Lower leg skin (tissue), 4 donors: ENCODE results near the gene NEURL1. TPM values are rescaled to one million over a fixed set of nuclear protein-coding genes. Genes with fewer than 3 reads are reported as not detected.
"Not testable (repeated sequence)": the region's sequence is repeated elsewhere in the genome, so short reads cannot be mapped to it uniquely, and the experiment has no call there.

Experiments used
- DNase-seq, 2 donors: peaks; one replicate each; pipeline ENCODE4 v3.0.0-alpha.2; 2019; ENCODE audit warnings: low spot score in 2 of 2
- H3K4me3 ChIP-seq: fragments of 200-600 bp; sonication (generic); 2 replicates; pipeline ENCODE4 v1.5.1; 2017; ENCODE audit warnings: mild to moderate bottlenecking, low read depth; ENCODE audit not compliant: poor library complexity, severe bottlenecking
- POLR2A ChIP-seq, 2 donors: fragments of 450-650 bp; IDR thresholded peaks; one replicate each; pipeline ENCODE4 v1.6.1; 2016 to 2017; ENCODE audit warnings: antibody characterized with exemption in 2 of 2, mild to moderate bottlenecking in 1 of 2, moderate library complexity in 1 of 2
- WGBS, 2 donors: methylation state at CpG; one replicate each; pipeline ENCODE4 v1.1.5; 2018; 5-methylcytosine and 5-hydroxymethylcytosine counted together
- intact Hi-C: fragments of 100-400 bp; cut with DNase I; formaldehyde crosslinking; loops from one replicate; pipeline ENCODE4 v1.15.0; 2023; ENCODE audit warnings: low total_unique reads
- total RNA-seq, 4 donors: library from RNA; depleted of rRNA; stranded (reverse); fragments of >200 nt; gene quantifications; one replicate each; pipeline ENCODE4 v1.1.0, GENCODE V29; 2016
- TF ChIP-seq, protein P1 (sequence below), 3 donors: fragments of 450-650 bp; IDR thresholded peaks; one replicate each; pipeline ENCODE4 v1.5.1; 2016; ENCODE audit warnings: antibody characterized with exemption in 3 of 3, mild to moderate bottlenecking in 3 of 3, moderate library complexity in 2 of 3

The NEURL1 gene
- total RNA-seq, 4 donors from 2014 or later: 0.13 to 0.23 (median 0.22) TPM; not detected in 1

- WGBS, 2 donors: 62 to 66% methylated on average over 12 of the region's 12 CpGs
- TF ChIP-seq, protein P1, sequence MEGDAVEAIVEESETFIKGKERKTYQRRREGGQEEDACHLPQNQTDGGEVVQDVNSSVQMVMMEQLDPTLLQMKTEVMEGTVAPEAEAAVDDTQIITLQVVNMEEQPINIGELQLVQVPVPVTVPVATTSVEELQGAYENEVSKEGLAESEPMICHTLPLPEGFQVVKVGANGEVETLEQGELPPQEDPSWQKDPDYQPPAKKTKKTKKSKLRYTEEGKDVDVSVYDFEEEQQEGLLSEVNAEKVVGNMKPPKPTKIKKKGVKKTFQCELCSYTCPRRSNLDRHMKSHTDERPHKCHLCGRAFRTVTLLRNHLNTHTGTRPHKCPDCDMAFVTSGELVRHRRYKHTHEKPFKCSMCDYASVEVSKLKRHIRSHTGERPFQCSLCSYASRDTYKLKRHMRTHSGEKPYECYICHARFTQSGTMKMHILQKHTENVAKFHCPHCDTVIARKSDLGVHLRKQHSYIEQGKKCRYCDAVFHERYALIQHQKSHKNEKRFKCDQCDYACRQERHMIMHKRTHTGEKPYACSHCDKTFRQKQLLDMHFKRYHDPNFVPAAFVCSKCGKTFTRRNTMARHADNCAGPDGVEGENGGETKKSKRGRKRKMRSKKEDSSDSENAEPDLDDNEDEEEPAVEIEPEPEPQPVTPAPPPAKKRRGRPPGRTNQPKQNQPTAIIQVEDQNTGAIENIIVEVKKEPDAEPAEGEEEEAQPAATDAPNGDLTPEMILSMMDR (IDR thresholded peaks at IDR 0.05): peak in 1 of 3 donors; percentile 46
- no peak for TF ChIP-seq POLR2A (IDR thresholded peaks at IDR 0.05)
- intact Hi-C loops: loop anchor here (10.0 kb wide), 1 partner anchor 259 kb away; no protein-coding TSS in a partner anchor
- peak in 1 of 2 donors; percentile 43 for DNase-seq
- no peak overlapping the region for H3K4me3 ChIP-seq
Measured at GRCh38 chr10:103605359-103606096, 112.0 kb downstream of the NEURL1 start.

DNA sequence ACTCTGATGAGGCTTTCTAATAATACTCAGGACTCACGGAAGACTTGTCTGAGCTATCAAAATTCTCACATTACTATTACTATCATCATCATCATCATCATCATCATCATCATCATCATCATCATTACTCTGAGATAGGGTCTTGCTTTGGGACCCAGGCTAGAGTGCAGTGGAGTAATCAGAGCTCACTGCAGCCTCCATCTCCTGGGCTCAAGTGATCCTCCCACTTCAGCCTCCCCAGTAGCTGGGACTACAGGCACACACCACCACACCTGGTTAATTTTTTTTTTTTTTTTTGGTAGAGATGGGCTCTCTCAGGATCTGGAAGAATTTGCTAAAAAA lies 112.6 kb downstream of the NEURL1 start:
- H3K4me3 ChIP-seq, DNase-seq: not testable (repeated sequence)
- intact Hi-C loops: loop anchor here (10.0 kb wide), 1 partner anchor 259 kb away; no protein-coding TSS in a partner anchor
- 72 to 78% methylated on average over 1 of the region's 1 CpG for WGBS, 2 donors

DNA sequence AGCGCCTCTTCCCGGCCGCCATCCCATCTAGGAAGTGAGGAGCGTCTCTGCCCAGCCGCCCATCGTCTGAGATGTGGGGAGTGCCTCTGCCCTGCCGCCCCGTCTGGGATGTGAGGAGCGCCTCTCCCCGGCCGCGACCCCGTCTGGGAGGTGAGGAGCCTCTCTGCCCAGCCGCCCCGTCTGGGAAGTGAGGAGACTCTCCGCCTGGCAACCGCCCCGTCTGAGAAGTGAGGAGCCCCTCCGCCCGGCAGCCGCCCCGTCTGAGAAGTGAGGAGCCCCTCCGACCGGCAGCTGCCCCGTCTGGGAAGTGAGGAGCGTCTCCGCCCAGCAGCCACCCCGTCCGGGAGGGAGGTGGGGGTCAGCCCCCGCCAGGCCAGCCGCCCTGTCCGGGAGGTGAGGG lies 113.5 kb downstream of the NEURL1 start:
- not testable (repeated sequence) for DNase-seq, H3K4me3 ChIP-seq
- 97% methylated on average over 19 to 23 of the region's 32 CpGs for WGBS, 2 donors
- intact Hi-C loops: loop anchor here (10.0 kb wide), 1 partner anchor 258 kb away; no protein-coding TSS in a partner anchor

DNA sequence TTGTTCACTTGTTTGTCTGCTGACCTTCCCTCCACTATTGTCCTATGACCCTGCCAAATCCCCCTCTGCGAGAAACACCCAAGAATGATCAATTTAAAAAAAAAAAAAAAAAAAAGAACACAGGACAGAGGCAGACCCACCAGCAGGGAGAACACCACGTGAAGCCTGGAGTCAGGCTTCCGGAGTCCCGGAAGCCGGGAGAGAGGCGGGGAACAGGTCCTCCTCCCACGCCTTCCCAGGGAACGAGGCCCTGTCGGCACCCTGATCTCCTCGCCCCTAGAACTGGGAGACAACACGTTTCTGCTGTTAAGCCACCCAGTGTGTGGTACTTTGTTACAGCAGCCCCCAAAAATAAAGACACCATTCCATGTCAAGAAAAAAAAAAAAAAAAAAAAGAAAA lies 114.6 kb downstream of the NEURL1 start:
- intact Hi-C loops: loop anchor here (10.0 kb wide), 1 partner anchor 257 kb away; no protein-coding TSS in a partner anchor
- not testable (repeated sequence) for H3K4me3 ChIP-seq, DNase-seq
- WGBS, 2 donors: 85 to 94% methylated on average over 10 of the region's 11 CpGs

DNA sequence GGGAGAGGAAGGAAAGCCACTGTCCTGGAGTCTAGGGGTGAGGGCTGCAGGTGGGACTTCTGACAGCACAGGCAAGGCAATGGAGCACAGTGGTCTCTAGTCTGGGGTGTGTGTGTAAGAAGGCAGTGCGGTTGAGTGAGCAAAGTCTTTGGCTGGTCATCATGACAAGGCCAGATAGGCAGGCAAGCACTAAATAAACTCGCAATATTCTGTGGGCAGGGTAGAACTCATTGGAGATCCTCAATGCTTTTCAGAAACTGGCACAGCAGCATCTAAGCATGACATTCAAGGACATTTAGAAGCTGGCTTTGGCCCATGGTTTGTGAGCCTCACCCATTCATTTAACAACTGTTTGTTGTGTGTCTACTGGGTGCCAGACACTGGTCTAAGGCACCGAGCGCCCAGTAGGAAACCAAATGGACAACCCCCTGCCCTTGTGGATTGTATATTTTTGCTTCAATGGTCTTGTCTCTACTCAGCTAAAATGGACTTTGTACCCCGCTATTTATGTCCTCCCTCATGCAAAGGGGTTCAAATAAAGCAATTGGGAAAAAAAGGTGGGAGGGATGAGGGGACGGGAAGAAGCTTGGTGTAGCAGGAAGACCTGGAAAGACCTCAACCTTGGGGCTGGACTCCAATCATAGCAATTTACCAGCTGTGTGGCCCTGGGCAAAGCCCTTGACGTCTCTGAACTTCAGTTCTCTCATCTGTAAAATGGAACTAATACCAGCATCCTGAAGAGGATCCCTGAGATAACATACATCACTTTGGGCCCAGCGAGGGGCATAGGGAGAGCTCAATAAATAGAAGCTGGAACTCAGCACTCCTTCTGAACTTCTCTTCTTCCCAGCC lies 116.0 kb downstream of the NEURL1 start:
- intact Hi-C loops: loop anchor here (10.0 kb wide), 1 partner anchor 255 kb away; no protein-coding TSS in a partner anchor
- WGBS, 2 donors: 90 to 93% methylated on average over 8 of the region's 8 CpGs
- H3K4me3 ChIP-seq: no peak overlapping the region
- TF ChIP-seq, protein P1 (IDR thresholded peaks at IDR 0.05): no peak
- TF ChIP-seq POLR2A (IDR thresholded peaks at IDR 0.05): no peak
- DNase-seq: no peak

DNA sequence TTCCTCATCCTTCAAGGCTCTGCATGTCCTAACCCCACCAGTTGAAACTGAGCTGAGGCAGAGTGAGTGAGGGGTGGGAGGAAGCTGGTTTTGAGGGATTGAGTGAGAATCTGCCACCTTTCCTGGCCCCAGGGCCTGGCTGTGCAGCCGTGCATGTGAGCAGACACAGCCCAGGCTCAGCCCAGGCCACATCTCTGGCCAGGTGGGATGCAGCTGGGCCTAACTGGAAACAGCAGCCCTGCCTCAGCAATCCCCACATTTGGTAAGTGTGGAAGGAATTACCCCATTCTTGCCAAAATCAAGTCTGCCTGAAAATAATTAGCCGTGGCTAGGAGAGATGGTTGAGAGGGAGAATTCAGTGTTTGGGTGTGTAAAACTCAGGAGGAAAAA lies 116.6 kb downstream of the NEURL1 start:
- no peak for DNase-seq
- 38 to 64% methylated on average over 2 of the region's 2 CpGs for WGBS, 2 donors
- TF ChIP-seq POLR2A (IDR thresholded peaks at IDR 0.05): no peak
- TF ChIP-seq, protein P1 (IDR thresholded peaks at IDR 0.05): no peak
- intact Hi-C loops: no loop called here
- no peak overlapping the region for H3K4me3 ChIP-seq

- H3K4me3 ChIP-seq: no peak overlapping the region
- 77 to 78% methylated on average over 9 of the region's 9 CpGs for WGBS, 2 donors
- intact Hi-C loops: no loop called here
- TF ChIP-seq POLR2A (IDR thresholded peaks at IDR 0.05): no peak
- TF ChIP-seq, protein P1 (IDR thresholded peaks at IDR 0.05): no peak
- DNase-seq: no peak
Measured at GRCh38 chr10:103610921-103611511, 117.5 kb downstream of the NEURL1 start.
